HT-29 (cell line): ENCODE results near the gene SGPL1. TPM values are rescaled to one million over a fixed set of nuclear protein-coding genes. Genes with fewer than 3 reads are reported as not detected.
"Not testable (repeated sequence)": the region's sequence is repeated elsewhere in the genome, so short reads cannot be mapped to it uniquely, and the experiment has no call there.

Experiments used
- DNase-seq: peaks from one replicate; pipeline ENCODE4 v3.0.0-alpha.2; 2015; ENCODE audit warnings: low spot score
- total RNA-seq: library from RNA; depleted of rRNA; stranded (reverse); fragments of >200 nt; shearing (Covaris generic); gene quantifications from 2 replicates; pipeline ENCODE4 v1.2.3, GENCODE V29; 2014

Gene SGPL1
- total RNA-seq, 1 experiment from 2014 or later = 37.5 TPM

DNA sequence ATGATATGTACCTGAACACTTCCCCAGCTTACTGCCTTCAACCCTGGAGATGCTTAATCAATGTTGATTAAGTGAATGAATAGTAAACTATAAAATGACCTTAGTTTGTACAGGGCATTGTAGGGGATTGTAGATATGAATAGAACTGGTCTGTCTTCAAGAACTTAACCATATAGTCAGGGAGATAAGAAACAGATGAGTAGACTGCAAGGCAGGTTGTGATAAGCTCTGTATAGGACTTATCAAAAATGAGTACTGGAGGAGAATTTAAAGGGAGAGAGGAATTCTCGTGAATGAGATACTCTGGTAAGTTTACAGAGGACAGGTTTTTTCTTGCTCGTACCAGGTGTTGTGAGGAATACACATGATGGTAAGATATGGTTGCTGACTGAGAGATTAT is 27.6 kb downstream of the SGPL1 start:
- DNase-seq = no peak

DNA sequence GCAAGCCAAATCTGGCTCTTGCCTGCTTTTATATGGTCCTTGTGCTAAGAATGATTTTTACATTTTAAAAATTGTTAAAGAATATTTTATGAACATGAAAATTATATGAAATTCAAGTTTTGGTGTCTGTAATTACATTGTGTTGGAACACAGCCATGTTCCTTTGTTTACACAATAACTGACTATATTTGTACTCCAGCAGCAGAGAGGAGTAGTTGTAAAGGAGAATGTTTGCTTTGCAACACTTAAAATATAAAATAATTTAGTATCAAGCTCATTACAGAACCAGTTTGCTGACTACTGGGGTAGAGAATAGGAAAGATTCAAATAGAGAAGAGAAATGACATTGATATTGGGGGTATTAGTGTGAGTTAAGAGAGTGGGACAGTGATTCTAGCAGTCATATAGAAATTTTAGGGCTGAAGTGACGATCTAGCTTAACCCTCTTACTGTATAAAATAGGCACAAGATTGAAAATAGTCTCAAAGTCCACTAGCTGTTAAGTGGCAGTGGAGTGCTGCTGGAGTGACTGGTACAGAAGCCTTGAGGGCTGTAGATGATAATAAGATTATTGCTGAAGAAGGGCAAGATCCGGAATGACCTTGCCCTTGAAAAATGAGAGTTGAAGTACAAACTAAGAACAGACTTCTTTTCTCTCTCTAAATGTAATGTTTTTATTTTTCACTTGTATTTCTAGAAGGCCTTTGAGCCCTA is 28.2 kb downstream of the SGPL1 start:
- DNase-seq = no peak

DNA sequence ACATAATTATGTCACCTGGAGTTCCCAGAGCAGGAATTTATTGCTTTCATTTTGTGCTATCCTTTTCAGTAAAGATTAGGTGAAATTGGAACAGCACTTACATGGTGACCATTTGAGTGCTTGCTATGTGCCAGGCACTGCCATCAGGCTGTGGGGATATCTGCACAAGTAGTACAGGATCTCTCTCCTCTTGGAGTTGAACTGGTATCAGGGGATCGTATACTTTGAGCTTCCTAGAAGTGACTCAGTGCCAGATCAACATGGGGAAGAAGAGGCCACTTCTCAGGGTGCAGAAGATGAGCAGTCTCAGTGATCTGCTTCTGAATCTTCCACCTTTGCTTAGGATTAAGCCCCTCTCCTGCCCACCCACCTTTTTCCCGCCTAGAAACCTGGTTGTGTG is 29.5 kb downstream of the SGPL1 start:
- DNase-seq = no peak

DNA sequence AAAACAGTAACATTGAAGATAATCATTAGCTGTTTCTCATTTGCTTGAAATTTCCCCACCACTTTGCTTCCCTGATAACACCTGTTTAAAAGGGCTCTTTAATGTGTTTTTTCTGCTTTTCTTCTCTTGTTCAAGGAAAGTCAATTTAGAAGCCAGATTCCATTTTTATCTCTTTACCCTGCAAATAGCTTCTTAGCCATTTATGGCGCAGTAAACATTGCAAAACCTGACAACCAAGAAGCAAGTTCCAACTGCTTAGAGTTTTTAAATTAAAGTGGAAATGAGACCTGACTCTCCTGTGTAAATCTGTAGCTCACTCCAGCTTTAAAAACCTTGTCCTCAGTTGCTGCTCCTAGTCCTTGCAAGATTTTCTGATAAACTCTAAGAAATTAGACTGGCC is 30.1 kb downstream of the SGPL1 start:
- no peak for DNase-seq

DNA sequence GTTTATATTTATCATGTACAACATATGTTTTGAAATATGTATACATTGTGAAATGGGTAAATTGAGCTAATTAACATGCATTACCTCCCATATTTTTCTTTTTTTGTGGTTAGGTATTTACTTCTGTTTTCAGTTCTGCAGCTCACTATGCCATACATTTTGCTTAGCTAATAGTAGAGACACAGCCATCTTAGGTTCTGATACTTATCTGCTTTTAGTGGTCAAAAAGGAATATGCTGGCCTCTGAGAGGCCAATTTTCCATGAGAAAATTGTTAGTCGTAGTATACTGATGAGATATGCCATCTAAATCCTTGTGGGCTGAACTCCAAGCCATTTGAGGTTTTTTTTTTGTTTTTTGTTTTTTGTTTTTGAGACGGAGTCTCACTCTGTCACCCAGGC is 31.0 kb downstream of the SGPL1 start:
- DNase-seq = no peak

DNA sequence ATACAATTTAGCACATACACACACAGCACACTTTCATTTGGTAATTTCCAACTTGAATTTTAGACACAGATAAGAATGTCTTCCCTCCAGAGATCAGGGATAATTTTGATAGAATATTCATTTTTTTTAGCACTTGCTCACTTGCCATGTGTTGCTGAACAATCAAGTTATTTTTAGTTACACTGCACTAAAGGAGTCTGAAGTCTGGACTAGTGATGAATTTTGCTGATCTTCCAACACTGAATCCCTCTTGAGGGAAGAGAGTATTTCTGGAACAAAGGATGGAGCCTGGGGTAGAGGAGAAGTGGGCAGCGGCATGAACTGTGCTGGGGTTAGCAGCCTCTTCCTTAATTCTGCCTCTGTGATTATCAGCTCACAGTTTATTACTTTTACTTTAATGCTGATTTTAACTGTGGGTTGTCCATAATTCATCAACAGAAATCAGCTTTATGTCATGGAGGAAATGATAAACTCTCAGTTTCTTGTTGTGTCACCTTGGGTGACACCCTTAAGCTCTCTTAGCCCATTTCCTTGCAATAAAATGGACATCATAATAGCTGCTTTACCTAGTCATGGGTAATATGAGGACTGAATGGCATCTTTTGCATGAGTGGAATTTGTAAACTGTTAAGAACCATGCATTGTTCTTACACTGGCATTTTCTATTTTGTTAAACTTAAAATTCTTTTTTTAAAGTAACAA is 32.1 kb downstream of the SGPL1 start:
- no peak for DNase-seq

DNA sequence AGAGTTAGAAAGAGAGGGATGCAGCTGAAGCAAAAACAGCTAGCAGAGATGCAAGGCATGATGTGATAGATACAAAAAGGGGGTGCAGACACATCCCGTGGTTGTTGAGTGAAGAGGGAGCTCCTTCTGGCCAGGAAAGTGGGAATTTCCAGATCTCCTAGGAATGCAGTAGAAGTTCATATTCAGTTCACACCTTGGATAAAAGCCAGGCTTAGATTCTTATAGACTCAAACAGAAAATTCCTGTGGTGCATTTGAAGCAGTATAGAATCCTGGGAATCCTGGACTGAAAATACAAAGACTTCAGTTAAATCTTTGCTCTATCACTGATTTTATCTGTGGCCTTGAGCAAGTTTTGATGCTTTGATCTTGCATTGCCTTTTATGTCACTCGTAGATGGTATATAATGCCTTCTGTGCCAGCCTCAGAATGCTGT is 33.9 kb downstream of the SGPL1 start:
- DNase-seq = peak; percentile 55

DNA sequence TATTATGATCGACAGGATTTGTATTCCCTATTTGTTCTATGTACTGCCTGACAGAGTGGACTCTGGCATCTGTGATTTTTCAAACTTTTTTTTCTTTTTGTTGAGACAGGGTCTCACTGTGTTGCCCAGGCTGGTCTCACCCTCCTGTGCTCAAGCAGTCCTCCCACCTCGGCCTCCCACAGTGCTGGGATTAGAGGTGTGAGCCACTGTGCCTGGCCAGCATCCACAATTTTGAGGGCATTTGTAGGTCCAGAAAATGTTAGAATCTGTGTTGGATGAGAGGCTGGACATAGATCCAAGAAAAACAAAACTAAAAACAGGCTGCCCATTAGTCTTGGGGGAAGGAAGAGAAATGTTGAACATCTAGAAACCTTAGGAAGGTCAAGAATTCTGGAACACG is 34.3 kb downstream of the SGPL1 start:
- DNase-seq = no peak

DNA sequence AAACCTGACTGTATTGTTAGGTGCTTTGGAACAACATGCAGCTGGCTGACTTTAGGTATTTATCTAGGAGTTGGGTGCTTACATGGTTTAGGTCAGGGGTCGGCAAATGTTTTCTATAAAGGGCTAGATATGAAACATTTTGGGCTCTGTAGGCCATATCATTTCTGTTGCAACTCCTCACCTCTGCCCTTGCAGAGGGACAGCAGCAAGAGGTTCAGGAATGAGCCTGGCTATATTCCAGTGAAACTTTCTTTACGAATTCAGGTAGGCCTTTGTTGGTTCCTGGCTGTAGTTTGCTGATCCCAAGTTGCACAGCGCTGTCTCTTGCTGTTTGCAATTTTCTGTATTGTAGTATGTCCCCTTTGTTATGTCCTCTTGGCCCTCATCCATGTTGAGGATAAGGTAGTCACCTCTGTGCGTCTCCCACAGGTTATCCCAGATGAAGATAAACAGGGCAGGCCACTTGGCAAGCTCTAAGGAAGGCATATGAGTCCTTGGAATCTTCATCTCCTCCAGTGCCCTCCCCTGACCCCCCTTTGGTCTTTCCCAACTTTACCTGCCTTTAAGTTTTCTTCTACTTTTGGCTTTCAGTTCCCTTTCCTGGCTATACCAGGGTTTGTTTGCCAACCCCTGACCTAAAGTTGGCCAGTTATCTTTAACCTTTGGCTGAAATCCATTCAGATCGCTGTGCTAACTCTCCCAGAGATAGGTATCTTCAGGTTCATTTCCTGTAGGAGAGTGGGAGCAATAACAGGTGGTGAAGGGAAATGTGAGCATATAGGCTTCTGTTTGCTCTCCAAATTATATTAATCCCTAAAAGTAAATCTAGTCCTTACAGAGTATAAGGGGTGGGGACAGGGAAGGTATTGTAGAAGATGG is 36.1 kb downstream of the SGPL1 start:
- peak; percentile 45 for DNase-seq

DNA sequence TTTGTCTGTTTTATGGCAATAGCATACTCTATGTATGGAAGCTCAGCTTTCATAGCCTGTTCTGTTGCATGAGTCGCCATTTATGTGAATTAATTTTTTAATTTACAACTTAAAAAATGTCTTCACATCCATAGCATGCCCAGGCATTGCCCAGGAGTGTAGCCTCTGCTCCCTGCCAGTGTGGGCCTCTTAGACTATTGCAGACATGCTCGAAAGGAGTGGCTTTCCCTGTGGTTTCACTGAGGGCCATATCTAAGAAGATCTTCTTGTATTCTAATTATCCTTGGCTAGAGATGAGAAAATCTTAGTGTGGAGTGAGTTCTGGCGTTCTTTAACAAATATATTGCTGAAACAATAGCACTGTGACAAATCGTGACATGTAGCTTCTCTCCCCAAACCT is 37.3 kb downstream of the SGPL1 start:
- DNase-seq = no peak

DNA sequence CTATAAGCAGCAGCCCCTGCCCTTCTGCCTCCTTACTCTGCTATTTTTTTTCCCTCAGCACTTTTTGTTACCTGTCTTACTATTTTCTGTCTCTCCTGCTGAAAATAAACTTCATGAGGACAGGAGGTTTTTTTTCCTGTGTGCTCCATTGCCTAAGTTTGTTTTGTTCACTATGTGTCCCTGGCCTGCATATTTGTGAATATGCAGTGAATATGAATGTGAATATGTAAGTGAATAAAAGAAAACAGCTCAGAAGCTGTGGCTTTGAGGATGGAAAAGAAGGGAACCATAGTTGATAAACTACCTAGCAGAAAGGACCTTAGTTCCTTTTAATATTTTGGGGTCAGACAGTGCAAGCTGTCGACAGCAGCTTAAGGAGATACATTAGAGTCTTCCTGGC is 37.7 kb downstream of the SGPL1 start:
- DNase-seq = no peak

DNA sequence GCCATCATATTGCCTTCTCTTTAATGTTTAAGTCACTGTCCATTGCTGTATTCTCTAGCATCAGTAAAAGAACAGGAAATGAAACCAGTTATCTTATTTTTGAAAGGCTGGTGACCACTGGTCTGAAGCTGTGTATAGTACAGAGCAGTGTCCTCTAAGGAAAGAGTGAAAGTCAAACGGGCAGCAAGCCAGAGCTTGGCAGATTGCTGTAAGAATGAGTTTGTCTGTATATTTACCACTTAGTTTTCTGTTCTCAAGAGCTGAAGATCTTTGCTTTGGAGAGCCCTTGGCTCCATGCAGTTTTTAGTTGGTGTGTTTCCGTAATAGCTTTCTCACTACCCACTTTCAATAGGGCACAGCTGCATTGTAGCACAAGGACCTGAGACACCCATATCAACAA is 40.7 kb downstream of the SGPL1 start:
- DNase-seq = no peak

DNA sequence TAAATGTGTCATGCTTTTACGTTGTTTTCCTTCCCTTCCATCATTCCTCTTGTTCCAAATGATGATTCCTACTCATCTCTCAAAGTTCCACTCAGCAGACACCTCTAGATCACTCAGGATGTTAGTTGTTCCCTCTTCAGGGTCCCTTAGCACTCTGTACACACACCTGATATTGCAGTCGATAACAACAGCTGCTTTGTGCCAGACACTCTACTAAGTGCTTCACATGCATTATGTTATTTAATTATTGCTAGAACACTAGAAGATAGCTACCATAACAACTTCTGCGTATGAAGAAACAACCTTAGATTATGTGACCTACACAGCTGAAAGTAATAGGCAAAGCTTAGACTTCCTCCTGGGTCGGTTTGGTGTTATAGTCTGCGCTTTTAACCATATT is 43.0 kb downstream of the SGPL1 start:
- no peak for DNase-seq

DNA sequence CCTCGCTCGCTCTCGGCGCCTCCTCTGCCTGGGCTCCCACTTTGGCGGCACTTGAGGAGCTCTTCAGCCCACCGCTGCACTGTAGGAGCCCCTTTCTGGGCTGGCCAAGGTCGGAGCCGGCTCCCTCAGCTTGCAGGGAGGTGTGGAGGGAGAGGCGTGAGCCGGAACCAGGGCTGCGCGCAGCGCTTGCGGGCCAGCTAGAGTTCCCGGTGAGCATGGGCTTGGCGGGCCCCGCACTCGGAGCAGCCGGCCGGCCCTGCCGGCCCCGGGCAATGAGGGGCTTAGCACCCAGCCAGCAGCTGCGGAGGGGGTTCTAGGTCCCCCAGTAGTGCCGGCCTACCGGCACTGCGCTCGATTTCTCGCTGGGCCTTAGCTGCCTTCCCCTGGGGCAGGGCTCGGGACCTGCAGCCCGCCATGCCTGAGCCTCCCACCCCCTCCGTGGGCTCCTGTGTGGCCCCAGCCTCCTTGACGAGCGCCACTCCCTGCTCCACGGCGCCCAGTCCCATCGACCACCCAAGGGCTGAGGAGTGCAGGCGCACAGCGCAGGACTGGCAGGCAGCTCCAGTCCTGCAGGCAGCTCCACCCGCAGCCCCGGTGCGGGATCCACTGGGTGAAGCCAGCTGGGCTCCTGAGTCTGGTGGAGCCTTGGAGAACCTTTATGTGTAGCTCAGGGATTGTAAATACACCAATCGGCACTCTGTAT is 45.9 kb downstream of the SGPL1 start:
- not testable (repeated sequence) for DNase-seq

DNA sequence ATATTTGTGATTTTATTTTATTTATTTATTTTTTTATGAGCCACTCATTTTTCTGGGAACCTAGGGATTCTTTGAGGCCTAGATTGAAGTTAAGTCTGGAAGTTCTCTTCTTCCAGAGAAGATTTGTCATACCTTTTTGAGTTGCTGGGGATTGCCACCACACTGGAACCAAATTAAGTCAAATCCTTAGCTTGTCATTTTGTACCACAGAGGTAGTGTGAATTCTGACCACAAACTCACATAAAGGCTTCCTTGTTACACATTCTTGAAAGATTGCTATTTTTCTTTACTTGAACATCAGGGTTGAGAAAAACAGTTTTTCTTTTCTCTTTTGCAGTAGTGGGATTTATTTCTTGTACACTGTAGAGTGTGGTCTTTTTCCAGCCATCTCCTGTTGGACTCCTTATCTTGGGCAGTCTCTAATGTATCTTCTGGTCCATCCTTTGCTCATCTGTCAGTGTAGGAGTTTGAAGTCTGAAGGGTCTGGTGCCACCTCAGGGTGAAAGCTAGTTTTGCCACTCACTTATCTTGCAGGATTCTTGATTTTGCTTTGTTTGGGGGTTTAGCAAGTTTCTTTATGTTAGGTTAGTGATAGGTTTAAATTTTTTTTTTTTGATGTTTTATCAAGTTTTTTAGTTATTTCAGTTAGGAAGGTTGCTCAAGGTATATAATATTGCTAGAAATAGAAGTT is 47.9 kb downstream of the SGPL1 start:
- no peak for DNase-seq

DNA sequence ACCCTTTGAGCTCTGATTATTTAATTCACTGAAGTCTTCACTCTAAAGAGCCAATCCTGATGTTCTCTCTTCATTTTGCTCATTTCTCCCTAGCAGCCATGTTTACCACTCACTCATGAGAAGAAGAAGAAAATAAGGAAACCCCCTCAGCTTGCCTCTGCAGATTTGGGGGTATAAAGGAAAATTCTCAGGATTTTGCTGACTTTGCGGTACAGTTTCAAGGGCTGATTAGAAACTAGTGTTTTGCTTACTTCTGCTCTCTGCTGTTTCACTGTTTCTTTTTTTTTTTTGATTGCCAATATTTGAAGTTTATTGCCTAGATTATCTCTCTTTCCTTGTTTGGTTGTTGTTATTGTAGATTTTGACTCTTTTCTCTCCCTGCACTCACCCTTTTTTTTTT is 49.2 kb downstream of the SGPL1 start:
- no peak for DNase-seq

DNA sequence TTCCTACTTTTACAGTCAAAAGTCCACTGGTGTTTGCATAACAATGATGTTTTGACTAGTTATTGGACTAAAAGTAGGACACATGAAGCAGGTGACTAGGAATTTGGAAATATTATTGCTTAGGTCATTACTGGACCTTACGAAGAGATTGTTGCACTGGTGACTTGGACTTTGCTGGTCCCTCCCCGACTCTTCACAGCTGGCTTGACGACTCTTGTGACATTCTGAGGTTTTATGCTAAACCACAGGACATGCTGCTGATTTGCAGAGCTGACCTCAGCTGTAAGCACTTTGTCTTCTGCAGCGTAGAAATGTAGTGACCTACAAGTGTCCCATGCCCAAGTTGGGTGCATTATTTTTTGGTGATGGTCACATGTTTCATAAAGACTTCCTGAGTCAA is 50.7 kb downstream of the SGPL1 start:
- DNase-seq = peak; percentile 67

DNA sequence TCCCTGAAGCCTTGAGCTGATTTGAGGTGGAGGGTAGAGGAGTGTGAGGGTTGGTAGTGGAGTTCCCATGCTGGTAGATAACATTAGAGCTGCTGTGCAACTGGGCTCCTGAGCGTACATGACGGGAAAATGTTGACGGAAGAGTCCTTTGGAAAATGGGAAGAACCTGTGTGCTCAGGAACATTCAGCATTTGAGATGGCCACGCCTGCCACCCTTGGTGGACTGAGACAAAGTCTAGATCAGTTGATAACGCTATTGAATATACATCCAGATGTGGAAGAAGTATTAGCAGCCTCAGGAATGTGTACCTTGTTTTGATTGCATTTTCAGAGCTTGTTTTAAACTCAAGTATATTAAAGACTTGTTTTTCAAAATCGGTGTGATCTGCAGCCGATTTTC is 56.5 kb downstream of the SGPL1 start:
- DNase-seq = no peak

DNA sequence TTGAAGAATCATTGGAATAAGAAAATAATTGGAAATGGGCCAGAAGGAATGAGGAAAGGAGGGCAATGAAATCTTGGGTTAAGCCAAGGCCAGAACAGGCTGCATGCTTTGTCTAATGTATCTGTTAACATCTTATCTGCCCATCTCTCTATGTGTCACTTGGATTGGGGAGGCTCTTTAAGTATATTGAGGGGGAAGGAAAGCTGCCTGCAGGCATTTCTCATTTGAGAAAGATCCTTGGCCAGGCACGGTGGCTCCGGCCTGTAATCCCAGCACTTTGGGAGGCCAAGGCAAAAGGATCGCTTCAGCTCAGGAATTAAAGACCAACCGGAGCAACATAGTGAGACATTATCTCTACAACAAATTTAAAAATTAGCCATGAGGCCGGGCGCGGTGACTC is 58.3 kb downstream of the SGPL1 start:
- DNase-seq = no peak

DNA sequence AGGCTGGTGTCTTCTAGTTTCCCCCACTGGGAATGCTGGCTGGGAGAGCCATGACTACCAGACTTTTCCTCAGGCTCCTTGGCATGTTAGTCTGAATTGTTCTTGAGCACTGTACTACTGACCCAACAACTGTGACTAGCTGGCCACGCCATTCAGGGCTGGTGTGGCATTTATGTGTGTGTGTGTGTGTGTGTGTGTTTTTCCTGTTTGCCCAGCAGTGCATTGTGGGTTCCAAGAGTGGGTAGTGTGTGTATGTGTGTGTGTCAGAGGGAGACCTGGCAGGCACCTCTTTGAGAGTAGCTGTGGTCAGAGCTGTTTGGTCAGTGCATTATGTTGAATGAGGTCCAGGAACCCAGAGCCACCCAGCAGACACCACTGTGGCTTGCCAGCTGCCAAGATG is 63.5 kb downstream of the SGPL1 start:
- no peak for DNase-seq

DNA sequence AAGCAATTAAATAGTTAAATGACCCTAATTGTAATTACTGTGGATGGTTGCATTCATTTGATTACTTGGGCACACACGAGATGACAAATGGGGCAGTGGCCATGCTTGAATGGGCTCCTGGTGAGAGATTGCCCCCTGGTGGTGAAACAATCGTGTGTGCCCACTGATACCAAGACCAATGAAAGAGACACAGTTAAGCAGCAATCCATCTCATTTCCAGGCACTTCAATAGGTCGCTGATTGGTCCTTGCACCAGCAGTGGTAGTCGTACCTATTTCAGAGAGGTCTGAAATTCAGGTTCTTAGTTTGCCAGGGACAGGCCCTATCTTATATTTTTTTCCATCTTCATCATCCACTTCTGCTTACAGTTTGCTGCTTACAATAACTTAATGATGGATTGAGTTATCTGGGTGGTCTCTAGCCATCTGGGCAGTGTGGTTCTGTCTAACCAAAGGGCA is 64.4 kb downstream of the SGPL1 start:
- DNase-seq = peak; percentile 90
